GM12873 (cell line): Measurements from ENCODE around the gene DHRS3.

Experiments
- TF ChIP-seq, protein P1 (sequence below): IDR thresholded peaks from 2 replicates; pipeline ENCODE4 v1.5.1; 2012; ENCODE audit warnings: low read depth, mild to moderate bottlenecking, moderate library complexity, low read length, control low read depth; ENCODE audit not compliant: insufficient read depth; ENCODE audit errors: missing control alignments

DHRS3 gene

DNA sequence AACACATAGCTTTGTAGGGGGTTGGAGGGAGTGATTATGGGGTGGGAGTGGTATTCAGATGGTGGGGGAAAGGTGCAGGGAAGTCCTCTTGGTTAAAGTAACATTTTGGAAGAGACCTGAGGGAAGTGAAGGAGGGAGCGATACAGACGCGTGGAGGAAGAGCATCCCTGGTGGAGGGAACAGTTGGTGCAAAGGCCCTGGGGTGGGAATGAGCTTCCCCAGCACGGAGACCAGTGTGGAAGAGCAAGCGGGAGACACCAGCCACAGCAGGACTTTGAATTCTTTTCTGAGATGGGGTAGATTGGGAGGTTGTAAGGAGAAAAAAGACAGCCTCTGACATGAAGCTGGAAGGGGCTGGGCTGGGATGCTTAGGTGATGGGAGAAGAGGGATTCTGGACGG lies 23.5 kb downstream of the DHRS3 start:
- TF ChIP-seq, protein P1, sequence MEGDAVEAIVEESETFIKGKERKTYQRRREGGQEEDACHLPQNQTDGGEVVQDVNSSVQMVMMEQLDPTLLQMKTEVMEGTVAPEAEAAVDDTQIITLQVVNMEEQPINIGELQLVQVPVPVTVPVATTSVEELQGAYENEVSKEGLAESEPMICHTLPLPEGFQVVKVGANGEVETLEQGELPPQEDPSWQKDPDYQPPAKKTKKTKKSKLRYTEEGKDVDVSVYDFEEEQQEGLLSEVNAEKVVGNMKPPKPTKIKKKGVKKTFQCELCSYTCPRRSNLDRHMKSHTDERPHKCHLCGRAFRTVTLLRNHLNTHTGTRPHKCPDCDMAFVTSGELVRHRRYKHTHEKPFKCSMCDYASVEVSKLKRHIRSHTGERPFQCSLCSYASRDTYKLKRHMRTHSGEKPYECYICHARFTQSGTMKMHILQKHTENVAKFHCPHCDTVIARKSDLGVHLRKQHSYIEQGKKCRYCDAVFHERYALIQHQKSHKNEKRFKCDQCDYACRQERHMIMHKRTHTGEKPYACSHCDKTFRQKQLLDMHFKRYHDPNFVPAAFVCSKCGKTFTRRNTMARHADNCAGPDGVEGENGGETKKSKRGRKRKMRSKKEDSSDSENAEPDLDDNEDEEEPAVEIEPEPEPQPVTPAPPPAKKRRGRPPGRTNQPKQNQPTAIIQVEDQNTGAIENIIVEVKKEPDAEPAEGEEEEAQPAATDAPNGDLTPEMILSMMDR = no peak

DNA sequence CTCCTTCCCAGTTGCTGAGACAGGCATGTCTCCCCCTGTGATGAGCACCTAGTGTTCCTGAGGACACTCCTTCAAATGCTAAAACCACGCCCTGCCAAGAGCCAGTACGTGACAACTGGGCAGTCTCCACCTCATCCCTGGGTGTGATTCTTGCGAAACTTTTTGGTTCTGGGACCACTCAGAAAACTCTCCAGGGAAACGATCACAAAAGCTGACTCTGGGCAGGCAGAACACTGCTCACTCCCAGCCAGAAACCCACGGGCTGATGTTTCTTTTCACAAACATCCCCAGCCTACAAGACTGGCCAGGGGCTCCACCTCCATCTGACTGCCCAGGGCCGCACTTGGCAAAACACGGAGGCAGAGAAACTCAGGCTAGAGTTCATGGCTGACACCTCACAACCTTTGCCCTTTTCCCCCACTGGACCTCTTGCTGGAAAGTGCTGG lies 24.4 kb downstream of the DHRS3 start:
- TF ChIP-seq, protein P1 = no peak

DNA sequence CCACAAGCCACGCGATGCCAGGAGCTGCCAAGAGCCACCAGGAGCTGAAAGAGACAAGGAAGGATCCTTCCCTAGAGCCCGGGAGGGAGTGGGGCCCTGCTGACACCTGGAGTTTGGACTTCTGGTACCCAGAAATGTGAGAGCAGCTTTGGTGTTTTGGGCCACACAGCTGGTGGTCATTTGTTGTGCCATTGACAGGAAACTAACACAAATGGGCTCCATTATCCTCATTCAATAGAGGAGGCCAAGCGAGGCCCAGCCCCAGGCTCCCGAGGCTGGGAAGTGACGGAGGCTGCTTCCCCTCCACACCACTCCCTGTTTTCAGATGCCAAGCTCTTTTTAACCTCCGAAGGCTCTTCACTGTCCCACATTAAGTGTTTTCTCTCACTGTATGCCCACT lies 25.5 kb downstream of the DHRS3 start:
- TF ChIP-seq, protein P1 = no peak

DNA sequence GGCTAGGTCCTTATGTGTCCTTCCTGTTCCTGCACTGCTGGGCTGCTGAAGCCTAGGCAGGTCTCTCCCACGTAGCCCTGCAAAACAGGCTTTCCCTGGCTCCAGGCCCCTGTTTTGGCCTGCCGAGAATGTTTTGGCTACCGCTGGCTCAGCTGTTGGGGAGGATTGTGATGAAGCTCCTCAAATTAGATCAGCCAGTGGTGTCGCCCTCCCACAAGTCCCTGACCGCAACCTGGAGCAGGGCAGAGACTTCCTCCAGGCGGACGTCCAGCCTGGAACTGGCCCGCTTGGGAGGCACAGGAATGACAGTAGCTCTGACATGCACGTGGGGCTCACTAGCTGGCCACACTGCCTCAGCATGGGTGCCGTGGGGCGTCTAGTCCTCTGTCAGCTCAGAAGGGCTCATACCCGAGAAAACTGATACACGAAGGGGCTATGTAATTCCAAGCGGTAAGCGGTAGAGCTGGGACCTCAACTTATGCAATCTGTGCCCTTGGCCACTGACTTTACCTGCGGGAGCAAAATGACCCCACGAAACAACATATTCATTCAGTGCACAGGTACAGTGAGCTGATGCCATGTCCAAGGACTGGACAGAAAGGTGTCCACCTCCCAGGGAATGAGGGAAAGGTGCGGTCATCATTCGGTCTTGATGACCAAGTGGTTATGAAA lies 26.6 kb downstream of the DHRS3 start:
- TF ChIP-seq, protein P1 = no peak

DNA sequence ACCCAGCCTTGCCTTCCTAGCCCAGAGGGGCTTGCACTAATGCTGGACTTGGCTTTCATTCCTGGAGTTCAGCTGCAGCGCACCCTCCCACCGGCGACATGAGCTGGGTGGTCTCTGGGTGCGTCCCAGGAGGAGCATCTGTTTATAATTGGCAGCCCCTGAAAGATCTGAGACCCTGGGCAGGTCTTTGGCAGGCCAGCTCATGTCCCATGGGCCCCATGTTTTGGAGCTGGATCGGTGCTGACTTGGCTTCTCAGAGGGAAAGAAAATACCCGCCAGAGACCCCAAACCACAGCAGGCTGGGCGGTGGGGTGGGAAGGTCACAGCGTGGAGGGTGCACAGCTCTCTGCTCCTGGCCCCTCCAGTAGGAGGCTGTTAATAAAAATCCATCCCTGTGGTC lies 29.3 kb downstream of the DHRS3 start:
- TF ChIP-seq, protein P1 = no peak

DNA sequence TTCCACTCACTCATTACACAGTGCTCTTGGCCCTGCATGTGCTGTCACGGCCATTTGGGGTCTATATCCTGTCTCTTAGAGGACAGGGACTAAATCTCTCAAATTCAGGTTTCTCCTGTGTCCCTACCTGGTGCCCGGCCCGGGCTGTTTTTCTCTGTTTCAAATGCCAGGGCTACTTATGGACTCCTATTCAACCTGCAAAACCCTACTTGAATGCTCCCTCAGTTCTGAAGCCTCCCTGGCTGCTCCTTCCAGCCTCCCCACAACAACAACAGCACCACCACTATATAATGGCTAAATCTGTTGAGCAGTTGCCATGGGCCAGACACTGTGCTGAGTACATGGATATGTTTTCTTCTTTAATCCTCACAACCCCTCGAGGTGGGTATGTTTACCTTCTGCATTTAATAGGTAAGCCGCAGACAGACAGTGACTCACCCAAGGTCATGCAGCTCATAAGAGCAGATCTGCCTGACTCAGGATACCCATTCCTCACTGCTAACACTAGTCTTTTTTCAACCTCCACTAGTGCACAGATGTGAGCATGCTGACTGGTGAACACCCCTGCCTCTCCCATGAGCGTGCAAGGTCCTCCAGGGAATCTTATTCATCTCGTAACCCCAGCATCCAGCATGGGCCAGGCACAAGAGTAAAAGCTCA lies 29.9 kb downstream of the DHRS3 start:
- TF ChIP-seq, protein P1 = no peak

DNA sequence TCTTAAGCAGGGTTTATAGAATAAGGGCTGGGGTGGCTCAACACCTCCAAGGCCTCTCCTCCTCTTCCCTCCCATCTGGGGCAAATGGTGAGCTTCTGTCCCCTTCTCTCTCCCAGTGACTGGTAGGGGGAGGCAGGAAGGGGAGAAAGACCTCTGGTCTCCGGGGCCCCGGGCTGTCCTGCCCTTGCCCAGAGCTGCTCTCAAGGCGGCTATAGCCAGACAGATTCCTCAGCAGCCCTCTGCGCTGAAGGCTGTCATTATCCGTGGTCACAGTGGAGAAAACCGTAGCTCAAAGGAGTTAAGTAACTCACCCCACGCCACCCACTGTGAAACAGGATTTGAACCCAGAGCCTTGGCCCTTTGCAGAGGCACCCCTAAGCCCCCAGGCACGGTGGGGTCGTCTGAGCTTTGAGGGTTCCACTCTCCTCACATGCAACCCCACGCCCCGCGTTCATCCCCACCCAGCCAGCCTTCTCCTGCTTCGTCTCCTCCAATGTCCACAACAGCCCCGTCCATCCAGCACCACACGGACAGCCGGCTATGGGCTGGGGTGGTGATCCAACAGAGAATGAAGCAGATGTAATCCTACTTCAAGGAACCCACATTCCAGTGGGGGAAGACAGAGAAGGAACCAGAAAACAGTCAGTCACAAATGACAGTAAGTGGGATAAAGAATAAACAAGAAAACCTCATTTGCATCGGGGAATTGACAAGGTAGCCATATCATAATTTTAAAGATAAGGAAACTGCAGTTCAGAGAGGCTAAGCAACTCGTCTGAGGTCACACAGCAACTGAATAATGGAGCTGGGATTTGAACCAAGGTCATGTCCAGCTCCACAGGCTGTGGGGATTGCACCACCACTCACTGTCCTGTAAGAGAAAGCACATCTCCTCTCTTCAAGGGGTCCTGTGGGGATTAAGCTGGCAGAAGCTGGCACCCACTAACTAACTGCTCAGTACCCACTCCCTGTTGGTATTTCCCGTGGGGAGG lies 31.8 kb downstream of the DHRS3 start:
- TF ChIP-seq, protein P1 = no peak
